HG02840 (cell line): ENCODE data around the gene CCDC69.
A peak's percentile ranks its signal among the peaks of the same experiment; 100 is the strongest.
"Not testable (repeated sequence)": the region's sequence is repeated elsewhere in the genome, so short reads cannot be mapped to it uniquely, and the experiment has no call there.

Experiments used
- ATAC-seq: cut with Tn5 transposase; IDR thresholded peaks from one replicate; pipeline ENCODE4 v1.9.1; 2021; ENCODE audit warnings: mild to moderate bottlenecking, moderate library complexity, moderate number of reproducible peaks; ENCODE audit not compliant: unreplicated experiment, low FRiP score

CCDC69 gene

DNA sequence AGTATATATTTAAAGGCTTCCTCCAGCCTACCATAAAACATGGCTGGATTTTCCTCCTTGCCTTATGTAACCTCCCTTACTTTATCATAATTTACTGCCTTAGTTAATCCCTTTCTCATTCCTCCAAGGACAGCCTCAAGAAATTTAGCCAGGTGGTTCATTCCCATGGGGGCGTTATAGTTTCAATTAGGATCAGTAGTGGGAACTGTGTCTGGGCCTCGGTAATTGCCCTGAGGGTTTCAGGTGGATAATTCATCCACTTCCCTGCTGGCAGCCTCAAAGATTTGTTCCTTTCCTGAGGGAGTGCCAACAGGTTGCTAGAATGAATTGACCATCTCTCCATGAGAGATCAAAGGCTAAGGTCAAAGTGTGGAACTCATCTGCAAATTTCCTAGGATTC lies 24.8 kb upstream of the CCDC69 start:
- no peak for ATAC-seq

DNA sequence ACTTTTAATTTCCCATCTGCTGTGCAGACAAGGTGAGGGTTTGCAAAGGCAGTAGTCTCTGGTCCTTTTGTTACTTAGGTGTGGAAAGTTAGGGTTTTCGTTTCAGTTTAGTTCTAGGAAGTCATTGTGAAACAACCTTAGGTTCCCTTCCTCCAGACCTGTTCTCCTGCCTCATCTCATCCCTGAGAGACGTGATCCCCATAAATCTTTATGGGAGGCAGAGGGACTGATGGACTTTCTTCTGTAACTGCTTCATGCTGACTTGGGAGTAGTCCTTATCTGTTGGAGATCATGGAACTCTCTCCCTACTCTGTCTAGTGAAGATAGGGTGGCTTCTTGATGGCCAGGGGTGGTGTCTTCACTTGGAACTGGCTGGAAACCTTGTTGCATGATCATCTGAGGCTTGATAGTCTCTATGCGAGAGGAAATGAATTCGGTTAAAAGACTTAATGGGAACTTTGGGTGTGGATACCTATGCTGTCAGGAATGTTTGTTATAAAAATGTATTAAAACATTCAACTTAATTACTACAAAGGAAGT lies 21.9 kb upstream of the CCDC69 start:
- ATAC-seq = no peak

DNA sequence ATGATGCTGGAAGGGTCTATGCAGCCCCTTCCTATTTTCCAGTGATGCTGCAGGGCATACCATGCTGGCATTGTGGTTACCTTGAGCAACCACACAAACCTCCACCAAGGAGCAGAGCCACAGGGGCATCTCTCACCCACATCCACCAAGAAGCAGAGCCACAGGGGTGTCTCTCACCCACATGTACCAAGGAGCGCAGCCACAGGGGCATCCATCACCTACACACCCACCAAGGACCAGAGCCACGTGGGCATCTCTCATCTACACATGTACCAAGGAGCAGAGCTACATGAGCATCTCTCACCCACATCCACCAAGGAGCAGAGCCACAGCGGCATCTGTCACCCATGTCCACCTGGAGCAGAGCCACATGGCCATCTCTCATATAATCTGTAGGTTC lies 20.3 kb upstream of the CCDC69 start:
- ATAC-seq = no peak

DNA sequence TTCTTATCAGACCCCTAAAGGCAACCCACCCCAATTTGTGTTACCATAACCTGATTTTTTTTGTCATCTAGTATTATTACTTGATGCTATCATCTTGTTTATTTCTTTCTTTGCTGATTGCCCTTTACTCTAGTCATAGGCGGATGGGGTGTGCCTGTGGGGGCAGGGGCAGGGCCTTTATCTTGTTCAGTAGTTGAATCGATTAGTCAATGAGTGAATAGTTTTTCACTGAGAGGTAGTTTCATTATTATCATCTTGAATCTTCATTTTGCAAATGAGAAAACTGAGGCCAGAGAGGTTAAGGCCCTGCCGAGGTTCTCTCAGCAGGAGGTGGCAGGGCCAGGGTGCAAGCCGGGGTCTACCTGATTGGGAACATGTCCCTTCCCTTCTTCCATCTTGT lies 19.7 kb upstream of the CCDC69 start:
- ATAC-seq = no peak

DNA sequence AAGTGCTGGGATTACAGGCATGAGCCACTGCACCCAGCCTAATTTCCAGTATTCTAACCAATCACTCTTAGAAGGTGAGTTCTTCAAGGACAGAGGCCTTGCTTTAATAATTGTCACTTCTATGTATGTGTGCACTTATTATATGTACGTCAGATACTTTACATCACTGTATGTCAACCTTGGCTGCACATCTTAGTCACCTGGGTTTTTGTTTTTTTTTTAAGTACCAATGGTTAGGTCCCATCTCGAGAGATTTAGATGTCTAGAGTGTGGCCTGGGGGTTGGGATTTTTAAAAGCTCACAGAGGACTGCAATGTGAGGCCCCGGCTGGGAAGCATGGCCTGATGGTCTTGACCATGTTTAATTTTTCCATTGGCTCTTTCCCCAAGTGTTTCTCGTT lies 19.2 kb upstream of the CCDC69 start:
- ATAC-seq = no peak

DNA sequence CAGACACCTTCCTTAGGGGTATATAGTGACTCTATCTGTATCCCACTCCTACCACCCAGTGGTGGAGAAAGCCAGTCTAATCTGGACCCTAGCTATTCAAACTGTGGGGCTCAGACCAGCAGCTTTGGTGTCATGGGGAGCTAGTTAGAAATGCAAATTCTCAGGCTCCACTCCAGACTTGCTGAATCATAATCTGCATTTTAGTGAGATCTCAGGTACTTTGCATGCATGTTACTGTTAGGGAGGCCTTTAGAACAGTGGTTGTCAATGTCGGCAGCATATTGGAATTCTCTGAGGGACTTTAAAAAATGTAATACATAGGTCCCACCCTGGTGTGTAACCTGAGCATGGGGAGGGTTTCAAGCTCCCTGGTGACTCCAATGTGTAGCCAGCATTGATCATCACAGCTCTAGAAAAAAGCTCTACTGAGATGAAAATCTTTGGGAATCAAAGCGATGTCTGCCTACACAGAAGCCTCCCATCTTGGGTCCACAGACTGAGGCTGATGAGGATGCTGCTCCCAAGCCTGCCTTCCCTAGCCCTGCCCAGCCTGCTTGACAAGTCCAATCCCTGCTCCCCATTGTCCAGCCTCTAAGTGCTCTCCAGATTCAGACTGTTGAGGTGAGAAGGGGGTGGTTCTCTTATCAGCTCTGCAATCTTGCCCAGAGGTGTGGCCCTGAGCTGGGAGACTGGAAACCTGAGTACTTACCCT lies 17.2 kb upstream of the CCDC69 start:
- no peak for ATAC-seq

DNA sequence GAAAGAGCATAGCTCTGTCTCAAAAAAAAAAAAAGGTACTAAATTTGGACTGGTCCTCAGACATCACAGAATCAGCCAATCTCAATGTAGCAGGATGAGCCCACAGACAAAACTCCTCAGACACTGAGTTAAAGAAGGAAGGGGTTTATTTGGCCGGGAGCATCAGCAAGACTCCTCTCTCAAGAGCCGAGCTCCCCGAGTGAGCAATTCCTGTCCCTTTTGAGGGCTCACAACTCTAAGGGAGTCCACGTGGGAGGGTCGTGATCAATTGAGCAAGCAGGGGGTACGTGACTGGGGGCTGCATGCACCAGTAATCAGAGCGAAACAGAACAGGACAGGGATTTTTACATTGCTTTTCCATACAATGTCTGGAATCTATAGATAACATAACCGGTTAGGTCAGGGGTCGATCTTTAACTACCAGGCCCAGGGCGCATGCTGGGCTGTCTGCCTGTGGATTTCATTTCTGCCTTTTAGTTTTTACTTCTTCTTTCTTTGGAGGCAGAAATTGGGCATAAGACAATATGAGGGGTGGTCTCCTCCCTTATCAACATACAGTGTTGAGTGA lies 16.5 kb upstream of the CCDC69 start:
- not testable (repeated sequence) for ATAC-seq

DNA sequence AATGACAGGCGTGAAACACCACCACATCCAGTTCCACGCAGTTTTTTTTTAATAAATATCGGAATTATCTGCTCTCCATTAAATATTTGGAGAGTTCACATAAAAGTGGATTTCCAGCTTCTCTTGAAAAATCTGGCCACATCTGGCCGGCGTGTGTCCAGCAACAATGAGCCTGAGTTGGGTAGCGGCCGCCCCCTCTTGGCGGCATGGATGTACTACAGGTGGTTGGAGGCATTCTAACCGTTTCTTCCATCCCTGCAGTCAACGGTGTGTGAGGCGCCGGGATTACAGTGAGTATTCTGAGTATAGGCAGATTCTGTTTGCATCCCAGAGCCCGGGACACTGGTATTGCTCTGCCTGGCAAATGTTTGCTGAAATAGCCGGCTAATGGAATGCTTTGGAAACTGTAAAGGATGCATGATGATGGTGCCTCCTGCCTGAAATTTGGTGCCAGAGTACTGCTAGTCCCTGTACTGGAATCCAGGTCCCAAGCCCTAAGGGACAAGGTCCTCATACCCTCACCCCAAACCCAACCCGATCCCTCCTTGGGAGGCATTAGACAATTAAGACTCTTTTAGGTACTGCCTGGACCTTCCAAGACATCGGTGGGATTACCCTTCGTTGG lies 15.5 kb upstream of the CCDC69 start:
- no peak for ATAC-seq

DNA sequence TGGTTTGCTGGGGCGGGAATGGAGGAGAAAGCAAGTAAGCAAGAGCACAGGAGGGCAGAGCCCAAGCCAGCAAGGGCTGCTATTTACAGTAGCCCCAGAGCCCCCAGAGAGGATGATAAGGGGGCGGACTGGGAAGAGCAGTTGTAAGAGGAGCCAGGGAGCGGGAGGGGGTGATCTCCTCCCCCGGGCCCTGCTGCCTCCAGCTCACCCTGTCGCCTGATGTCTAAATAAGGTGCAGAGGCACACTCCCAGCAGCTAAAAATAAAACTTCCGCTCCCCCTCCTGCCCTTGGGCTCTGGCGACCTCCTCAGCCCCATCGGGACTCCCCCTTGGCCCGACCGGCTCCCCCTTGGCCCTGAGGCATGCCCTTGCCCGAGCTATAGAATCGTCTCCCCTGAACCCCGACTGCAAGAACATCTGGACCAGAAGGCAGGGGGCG lies 14.4 kb upstream of the CCDC69 start:
- no peak for ATAC-seq

DNA sequence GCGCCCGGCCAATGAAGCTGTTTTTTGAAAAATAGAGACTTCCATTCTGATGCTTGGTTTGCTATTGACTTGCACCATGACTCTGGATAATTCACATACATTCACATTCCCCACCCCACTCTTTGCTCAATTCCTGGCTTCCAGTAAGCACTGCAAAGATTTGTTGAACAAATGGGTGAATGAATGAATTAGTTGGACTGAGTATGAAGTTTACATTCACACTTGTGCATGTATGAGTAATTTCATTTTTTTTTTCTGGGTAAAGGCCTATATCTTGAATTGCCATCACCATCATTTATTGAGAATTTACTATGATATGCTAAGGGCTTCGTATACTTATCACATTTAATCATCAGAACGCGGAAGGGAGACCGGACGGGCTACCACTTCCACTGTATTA lies 13.8 kb upstream of the CCDC69 start:
- ATAC-seq = no peak

DNA sequence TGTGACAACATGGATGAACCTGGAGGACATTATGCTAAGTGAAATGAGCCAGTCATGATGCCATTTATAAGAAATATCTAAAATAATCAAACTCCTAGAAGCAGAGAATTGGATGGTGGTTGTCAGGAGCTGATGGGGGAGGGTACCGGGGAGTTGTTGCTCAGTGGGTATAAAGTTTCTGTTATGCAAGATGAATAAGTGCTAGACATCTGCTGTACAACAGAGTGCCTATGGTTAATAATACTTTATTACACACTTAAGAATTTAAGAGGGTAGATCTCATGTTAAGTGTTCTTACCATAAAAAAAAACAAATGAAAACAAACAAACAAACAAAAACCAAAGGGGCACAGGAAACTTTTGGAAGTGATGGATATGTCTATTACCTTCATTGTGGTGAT lies 13.0 kb upstream of the CCDC69 start:
- ATAC-seq = no peak

DNA sequence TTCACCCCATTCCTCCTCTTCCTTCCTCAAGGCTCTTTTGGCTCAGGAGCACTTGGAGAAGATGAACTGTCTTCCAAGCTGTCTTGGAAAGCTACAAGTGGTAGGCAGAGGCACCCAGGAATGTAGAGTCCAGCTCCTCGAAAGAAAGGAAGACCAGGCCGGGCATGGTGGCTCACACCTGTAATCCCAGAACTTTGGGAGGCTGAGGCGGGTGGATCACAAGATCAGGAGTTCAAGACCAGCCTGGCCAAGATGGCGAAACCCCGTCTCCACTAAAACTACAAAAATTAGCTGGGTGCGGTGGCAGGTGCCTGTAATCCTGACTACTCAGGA lies 11.3 kb upstream of the CCDC69 start:
- ATAC-seq = not testable (repeated sequence)

DNA sequence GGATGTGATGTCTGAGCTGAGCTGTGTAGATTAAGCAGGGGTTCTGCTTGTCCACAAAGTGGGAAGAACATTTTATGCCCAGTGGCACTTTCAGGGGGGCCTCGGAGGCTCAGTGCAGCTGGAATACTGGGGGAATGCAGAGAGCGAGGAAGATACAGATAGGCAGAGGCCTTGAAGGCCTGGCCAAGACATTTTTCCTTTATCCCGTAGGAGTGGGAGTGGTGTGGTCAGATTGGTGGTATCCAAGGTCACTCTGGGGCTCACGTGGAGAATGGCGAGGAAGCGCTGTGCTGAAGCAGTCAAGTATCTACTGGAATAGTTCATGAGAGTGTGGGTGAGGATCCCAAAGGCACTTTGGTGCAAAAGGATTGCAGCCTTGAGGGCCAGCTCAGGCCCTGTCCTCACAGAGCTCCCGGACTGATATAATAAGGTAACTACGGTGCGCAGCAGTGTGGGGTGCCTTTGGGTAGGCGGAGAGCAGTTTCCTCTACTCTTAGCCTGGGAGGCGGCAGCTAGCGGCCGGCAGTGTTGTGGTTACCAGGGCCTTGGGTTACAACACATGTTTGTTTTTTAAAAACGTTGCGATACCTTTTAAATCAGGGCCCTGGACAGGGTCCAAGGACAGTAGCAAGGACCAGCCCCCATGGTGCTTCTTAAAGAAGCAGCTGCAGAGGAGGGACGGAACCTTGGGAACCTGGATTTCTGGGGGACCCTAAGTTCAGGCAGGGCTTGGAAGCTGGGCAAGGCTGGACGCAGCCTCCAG lies 10.8 kb upstream of the CCDC69 start:
- no peak for ATAC-seq

DNA sequence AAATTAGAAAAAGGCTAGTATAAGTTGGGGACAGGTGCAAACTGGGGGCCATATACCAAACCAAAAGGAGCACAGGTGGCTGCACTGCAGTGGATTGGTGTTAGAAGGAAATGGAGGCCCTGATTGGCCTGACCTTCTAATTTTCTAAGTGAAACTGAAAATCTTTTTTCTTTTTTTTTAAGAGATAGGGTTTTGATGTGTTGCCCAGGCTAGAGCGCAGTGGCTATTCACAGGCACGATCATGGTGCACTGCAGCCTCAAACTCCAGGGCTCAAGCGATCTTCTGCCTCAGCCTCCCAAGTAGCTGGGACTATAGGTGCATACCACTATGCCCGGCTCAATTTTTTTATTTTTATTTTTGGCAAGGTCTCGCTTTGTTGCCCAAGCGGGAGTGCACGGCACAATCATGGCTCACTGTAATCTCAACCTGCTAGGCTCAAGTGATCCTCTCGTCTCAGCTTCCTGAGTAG lies 9.8 kb upstream of the CCDC69 start:
- peak; percentile 69 for ATAC-seq

DNA sequence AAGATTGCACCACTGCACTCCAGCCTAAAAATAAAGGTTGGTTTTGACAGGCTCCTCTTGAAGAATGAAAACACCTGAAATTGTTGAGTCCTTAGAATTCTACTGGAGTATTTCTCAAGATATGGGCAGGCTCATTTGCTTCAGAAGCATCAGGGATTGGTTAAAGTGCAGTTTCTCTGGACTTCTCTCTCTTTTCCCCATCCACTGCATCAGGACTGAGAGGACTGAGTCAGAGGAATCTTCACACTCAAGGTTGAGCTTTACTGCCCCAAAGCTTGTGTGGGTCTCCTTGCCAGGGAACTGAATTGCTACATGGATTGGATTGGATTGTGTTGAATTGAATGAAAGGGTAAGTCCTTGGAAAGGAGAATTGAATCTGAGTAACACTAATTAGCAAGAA lies 7.5 kb upstream of the CCDC69 start:
- no peak for ATAC-seq

DNA sequence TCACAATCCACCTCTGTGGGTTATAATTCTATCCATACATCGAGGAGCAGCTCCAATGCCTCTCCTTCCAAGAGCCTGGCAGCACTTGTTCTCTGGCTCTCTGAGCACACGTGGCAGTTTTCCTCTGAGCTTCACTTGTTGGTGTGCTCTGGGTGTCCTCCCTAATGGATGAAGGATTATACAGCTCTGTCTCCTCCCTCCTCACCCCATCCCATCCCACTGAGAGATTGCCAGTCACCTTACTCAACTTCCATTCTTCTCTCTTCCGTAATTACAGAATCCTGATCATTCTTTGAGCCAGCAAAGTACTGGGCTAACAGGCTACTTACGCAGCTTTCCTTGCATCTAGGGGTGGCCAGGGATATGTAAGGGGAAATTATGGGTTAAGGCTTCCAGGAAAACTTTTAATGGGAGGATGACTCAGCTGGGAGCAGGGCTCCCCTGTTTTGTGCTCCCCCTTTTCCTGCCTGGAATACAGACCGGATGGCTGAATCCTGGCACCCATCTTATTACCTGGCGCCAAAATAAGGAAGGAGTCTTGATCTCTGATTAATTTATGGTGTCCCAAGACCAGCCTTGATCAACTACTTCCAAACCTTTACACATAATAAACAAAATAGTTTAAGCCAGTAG lies 6.3 kb upstream of the CCDC69 start:
- no peak for ATAC-seq

DNA sequence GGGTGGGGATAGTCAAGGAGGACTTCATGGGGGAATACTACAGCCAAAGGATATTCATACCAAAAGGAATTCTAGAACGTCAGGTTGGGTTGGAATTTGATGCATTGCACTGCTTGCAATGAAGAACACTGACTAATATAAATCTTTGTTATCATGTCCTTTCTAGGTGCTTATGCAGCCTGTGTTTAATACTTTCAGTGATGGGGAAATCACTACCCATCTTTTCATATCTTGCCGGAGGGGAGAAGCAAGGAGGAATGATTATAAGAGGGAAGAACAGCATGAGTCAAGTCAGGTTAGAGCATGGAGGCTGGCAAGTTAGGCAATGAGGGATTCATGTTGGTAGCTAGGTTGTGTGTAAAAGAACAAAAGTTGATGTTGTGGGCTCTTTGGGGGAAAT lies 5.1 kb upstream of the CCDC69 start:
- no peak for ATAC-seq

DNA sequence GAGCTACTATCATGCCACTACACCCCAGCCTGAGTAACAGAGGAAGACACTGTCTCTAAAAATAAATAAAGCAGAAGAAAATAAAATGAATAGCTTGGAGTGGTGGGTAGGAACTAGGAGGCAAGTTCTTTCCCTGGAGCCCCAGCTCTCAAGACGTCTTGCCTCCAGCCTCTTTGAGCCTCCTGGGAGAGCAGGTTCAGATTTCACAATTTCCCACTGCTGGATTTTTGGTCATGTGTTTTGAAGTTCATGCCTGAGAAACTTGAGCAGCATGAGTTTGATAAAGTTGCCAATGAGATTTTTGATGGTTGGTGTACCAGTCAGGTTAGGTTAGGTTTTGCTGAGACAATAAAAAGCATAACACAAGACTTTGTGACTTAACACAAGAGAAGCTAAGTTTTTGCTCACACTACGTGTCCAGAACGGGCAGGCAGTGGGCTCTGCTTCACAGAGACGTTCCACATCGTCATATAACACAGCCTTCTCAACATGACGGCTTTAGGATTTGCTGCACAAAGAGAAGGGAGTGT lies 4.1 kb upstream of the CCDC69 start:
- no peak for ATAC-seq

DNA sequence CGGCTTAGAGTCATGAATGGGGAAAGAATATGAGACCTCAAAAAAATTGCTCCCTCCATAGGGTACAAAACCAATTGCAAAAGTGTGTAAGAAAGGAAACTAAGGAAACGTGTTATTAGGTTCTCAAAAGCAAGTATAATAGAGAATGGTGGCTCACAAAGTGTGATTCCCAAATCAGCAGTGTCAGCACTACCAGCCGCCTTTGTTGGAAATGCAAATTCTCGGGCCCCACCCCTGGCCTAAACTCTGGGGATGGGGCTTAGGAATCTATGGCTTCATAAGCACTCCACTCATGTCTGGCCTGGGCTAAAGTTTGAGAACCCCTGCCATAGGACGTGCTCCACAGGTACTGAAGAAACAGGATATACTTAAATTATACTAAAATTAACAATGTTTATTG lies 1.6 kb upstream of the CCDC69 start:
- ATAC-seq = no peak

DNA sequence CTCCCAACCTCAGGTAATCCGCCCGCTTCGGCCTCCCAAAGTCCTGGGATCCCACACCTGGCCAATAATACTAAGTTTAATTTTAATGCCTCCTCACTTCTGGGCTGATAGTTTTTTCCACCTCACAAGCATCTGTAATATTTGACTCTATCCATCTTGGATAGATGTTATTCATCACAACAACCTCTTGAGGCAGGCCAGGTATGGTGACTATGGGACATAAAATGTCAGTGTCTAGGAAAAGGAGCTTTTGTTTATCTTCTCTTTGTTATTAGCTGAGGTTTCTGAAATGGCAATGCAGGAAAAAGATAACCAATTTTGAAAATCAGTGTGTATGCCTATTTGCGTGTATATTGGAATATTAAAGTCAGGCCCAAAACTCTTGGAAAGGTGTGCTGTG lies 1.2 kb upstream of the CCDC69 start:
- ATAC-seq = no peak
